ENCODE measurements around the gene AIP. TPM values are rescaled to one million over a fixed set of nuclear protein-coding genes. Genes with fewer than 3 reads are reported as not detected.

Gene AIP
- total RNA-seq, 1 experiment from 2014 or later, result 35.6 TPM

DNA sequence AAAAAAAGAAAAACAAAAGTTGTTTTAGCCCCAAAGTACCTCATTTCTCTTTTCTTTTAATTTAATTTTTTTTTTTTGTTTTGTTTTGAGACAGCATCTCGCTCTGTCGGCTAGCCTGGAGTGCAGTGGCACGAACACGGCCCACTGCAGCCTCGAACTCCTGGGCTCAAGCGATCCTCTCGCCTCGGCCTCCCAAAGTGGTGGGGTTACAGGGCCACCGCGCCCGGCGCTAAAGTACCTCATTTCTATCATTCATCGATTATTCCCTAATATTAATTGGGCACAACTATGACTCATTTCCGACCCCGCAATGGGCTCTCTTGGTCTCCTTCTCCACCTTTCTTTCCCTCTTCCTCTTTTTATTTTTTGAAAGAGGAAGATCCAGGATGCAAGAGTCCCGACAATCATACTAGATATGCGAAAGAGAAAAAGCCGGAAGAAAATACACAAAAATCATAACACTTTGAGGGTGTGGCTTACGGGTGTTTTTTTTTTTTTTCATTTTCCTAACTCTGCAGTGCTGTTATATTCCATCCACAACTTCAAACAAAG lies 475 bp upstream of the AIP start:
- Mint-ChIP-seq H3K27me3 (ENCODE audit: low read depth) (peaks cover 30% of the 10 kb centered on the region), H3K4me1 (peaks cover 19 to 25% of the 10 kb centered on the region in 2 experiments), H3K9me3 (peaks cover 2% of the 10 kb centered on the region in 2 experiments; a peak in 2 of 5 replicates), H3K27ac (peak overlapping the region in 1 of 3 experiments; percentile 87; a peak in 1 of 7 replicates), H3K4me3 (peak overlapping the region; percentile 83 to 84), H3K36me3 (ENCODE audit: insufficient read depth in 1 of 3, low read depth in 3 of 3) (peaks cover under 1 to 5% (median 4%) of the 10 kb centered on the region in 3 experiments; a peak in 4 of 7 replicates)
- Histone ChIP-seq H4K20me1 (ENCODE audit: control insufficient read depth, insufficient read depth, insufficient read length) (no peaks in the 10 kb centered on the region), H3T11ph (ENCODE audit: low read length) (no peak overlapping the region), H4K91ac (ENCODE audit: insufficient read length, low read depth, low read length) (no peak overlapping the region), H2AK5ac (ENCODE audit: insufficient read length, low read length) (no peak overlapping the region), H3K27me3 (ENCODE audit: insufficient read depth, low read length) (no peaks in the 10 kb centered on the region; the same call in 1 of the 2 replicates), H3K4me2 (ENCODE audit: insufficient read depth, insufficient read length, low read length) (peak overlapping the region; percentile 7), H2BK120ac (ENCODE audit: low read depth, low read length, poor library complexity, severe bottlenecking) (no peak overlapping the region), H3K79me1 (ENCODE audit: insufficient read depth, low read depth, low read length, poor library complexity, severe bottlenecking) (no peaks in the 10 kb centered on the region), H3K56ac (ENCODE audit: insufficient read length, low read depth, low read length) (no peak overlapping the region), H3K23ac (ENCODE audit: insufficient read length, low read depth, low read length) (no peak overlapping the region), H3K4me1 (ENCODE audit: insufficient read depth, low read length) (no peaks in the 10 kb centered on the region; the same call in 1 of the 2 replicates), H2BK12ac (ENCODE audit: insufficient read length, low read depth, low read length) (no peak overlapping the region), H4K5ac (ENCODE audit: insufficient read length, low read depth, low read length) (no peak overlapping the region), H3K4ac (ENCODE audit: low read depth, low read length) (no peak overlapping the region), H2AFZ (ENCODE audit: low read length) (no peak overlapping the region), H4K8ac (replicated peaks; ENCODE audit: insufficient read length, low read depth, low read length) (no peak overlapping the region), H2BK5ac (ENCODE audit: insufficient read length, low read length) (no peak overlapping the region), H3K18ac (ENCODE audit: insufficient read length, low read depth, low read length) (no peak overlapping the region), H3K9me3 (ENCODE audit: control insufficient read depth, low read depth, low read length) (no peaks in the 10 kb centered on the region), H3K9ac (ENCODE audit: extremely low read depth, insufficient read length, low read length) (no peak overlapping the region), H3K14ac (ENCODE audit: insufficient read depth, low read length) (no peak overlapping the region), H3K79me2 (ENCODE audit: insufficient read depth, low read length) (no peaks in the 10 kb centered on the region), H3K27ac (ENCODE audit: insufficient read length, low read depth, low read length) (no peak overlapping the region), H3K23me2 (ENCODE audit: insufficient read length, low read depth, low read length, poor library complexity, severe bottlenecking) (no peaks in the 10 kb centered on the region), H2BK20ac (ENCODE audit: low read depth, low read length, poor library complexity, severe bottlenecking) (no peak overlapping the region), H2BK15ac (ENCODE audit: low read depth, low read length) (no peak overlapping the region)
- TF ChIP-seq, protein P1, sequence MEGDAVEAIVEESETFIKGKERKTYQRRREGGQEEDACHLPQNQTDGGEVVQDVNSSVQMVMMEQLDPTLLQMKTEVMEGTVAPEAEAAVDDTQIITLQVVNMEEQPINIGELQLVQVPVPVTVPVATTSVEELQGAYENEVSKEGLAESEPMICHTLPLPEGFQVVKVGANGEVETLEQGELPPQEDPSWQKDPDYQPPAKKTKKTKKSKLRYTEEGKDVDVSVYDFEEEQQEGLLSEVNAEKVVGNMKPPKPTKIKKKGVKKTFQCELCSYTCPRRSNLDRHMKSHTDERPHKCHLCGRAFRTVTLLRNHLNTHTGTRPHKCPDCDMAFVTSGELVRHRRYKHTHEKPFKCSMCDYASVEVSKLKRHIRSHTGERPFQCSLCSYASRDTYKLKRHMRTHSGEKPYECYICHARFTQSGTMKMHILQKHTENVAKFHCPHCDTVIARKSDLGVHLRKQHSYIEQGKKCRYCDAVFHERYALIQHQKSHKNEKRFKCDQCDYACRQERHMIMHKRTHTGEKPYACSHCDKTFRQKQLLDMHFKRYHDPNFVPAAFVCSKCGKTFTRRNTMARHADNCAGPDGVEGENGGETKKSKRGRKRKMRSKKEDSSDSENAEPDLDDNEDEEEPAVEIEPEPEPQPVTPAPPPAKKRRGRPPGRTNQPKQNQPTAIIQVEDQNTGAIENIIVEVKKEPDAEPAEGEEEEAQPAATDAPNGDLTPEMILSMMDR (conservative IDR thresholded peaks at IDR 0.05), result no peak
- no peak for DNase-seq
- no CpG with 5 or more reads among the region's 19 CpGs for WGBS (ENCODE audit: extremely low coverage, insufficient read length, low lambda C conversion rate)

Data from H9 (cell line).